C4-2B (cell line): ENCODE results near the gene UQCC3.

Experiments
- CTCF ChIP-seq: fragments of 450-650 bp; conservative IDR thresholded peaks from 2 replicates; pipeline ENCODE4 v1.5.1; 2017; ENCODE audit warnings: mild to moderate bottlenecking
- ZFX ChIP-seq: fragments of 450-650 bp; IDR thresholded peaks from 2 replicates; pipeline ENCODE4 v1.6.1; 2017

GRCh38 chr11:62654297-62654696 is 17.2 kb upstream of the UQCC3 start:
- TF ChIP-seq ZFX (no peak), CTCF (no peak)
